Measurements from ENCODE around the gene CWC22. TPM values are rescaled to one million over a fixed set of nuclear protein-coding genes. Genes with fewer than 3 reads are reported as not detected.

Gene CWC22
- total RNA-seq, 1 experiment from 2014 or later: 14.2 TPM

DNA sequence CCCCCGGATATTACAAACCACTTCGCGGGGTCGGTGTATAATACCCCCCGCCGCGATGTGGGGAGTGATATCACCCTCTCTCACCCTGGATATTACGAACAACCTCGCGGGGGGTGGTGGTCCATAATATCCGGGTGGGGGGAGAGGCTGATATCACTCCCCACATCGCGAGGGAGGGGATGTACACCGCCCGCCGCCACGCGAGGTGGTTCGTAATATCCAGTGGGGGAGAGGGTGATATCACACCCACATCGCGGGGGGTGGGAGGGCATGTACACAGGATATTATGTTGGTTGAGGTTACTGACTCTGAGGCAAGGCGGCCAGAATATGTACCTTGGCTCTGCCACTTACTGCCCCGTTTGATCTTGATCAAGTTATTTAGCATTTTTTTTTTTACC lies 14.8 kb upstream of the CWC22 start:
- Histone ChIP-seq H4K20me1 (ENCODE audit: low read length) (no peaks in the 10 kb centered on the region), H3F3A (ENCODE audit: low read length, unreplicated experiment) (no peaks in the 10 kb centered on the region), H3K79me2 (ENCODE audit: low read length) (no peaks in the 10 kb centered on the region), H2AFZ (ENCODE audit: low read length) (no peak overlapping the region), H3K36me3 (ENCODE audit: low read depth, low read length) (no peaks in the 10 kb centered on the region), H3K27me3 (ENCODE audit: low read length) (no peaks in the 10 kb centered on the region), H3K27ac (ENCODE audit: low read length) (no peak overlapping the region), H3K4me3 (ENCODE audit: low read length) (no peak overlapping the region), H3K4me2 (ENCODE audit: low read length) (no peak overlapping the region), H3K4me1 (ENCODE audit: insufficient read depth, low read length) (peaks cover 3% of the 10 kb centered on the region), H3K9me3 (ENCODE audit: low read length) (no peaks in the 10 kb centered on the region), H3K9ac (ENCODE audit: low read length) (no peak overlapping the region), H3K9me2 (replicated peaks; ENCODE audit: low read length) (0 out of 2 replicates have a peak, but pooled peaks cover 4% of the 10 kb centered on the region)
- ChIA-PET CTCF (no interaction called here), POLR2A (ENCODE audit: unreplicated experiment) (no interaction called here)
- BruUV-seq (replicated peaks): no TSS peak
- intact Hi-C loops (cut with micrococcal nuclease): no loop called here
- no peak for ATAC-seq
- no peak for DNase-seq
- no peak for TF ChIP-seq EZH2 (IDR thresholded peaks at IDR 0.05; ENCODE audit: low read length, unreplicated experiment)
- no peak for TF ChIP-seq EZH2phosphoT487 (IDR thresholded peaks at IDR 0.05; ENCODE audit: borderline replicate concordance, low read length)
- TF ChIP-seq, protein P1, sequence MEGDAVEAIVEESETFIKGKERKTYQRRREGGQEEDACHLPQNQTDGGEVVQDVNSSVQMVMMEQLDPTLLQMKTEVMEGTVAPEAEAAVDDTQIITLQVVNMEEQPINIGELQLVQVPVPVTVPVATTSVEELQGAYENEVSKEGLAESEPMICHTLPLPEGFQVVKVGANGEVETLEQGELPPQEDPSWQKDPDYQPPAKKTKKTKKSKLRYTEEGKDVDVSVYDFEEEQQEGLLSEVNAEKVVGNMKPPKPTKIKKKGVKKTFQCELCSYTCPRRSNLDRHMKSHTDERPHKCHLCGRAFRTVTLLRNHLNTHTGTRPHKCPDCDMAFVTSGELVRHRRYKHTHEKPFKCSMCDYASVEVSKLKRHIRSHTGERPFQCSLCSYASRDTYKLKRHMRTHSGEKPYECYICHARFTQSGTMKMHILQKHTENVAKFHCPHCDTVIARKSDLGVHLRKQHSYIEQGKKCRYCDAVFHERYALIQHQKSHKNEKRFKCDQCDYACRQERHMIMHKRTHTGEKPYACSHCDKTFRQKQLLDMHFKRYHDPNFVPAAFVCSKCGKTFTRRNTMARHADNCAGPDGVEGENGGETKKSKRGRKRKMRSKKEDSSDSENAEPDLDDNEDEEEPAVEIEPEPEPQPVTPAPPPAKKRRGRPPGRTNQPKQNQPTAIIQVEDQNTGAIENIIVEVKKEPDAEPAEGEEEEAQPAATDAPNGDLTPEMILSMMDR (conservative IDR thresholded peaks at IDR 0.05; ENCODE audit: low read depth, low read length): no peak

DNA sequence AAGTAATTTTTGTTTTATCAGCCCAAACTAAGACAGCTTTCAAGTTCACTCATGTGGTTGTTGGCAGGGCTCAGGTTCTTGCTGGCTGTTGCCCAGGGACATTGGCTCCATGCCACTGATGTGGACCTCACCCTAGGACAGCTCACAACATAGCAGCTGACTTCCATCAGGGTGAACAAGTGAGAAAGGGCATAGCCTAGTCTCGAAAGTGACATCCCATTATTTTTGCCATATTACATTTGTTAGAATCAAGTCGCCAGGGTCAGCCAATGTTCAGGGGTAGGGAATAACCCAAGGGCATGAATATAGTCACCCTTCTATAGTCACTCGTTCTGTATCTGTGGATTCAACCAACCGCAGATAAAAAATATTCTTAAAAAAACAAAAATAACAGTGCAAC lies 10.7 kb upstream of the CWC22 start:
- ATAC-seq (peak; percentile 14; the same call in 1 of the 2 replicates), DNase-seq (peak; percentile 48)
- Histone ChIP-seq H3K79me2 (ENCODE audit: low read length) (no peaks in the 10 kb centered on the region), H3K36me3 (ENCODE audit: low read depth, low read length) (no peaks in the 10 kb centered on the region), H3K9ac (ENCODE audit: low read length) (no peak overlapping the region), H2AFZ (ENCODE audit: low read length) (no peak overlapping the region), H3K9me3 (ENCODE audit: low read length) (no peaks in the 10 kb centered on the region), H3K4me3 (ENCODE audit: low read length) (no peak overlapping the region), H3K9me2 (replicated peaks; ENCODE audit: low read length) (0 out of 2 replicates have a peak, but pooled peaks cover 4% of the 10 kb centered on the region), H3K27ac (ENCODE audit: low read length) (no peak overlapping the region), H3K4me1 (ENCODE audit: insufficient read depth, low read length) (peaks cover 16% of the 10 kb centered on the region), H4K20me1 (ENCODE audit: low read length) (no peaks in the 10 kb centered on the region), H3K4me2 (ENCODE audit: low read length) (no peak overlapping the region), H3K27me3 (ENCODE audit: low read length) (no peaks in the 10 kb centered on the region), H3F3A (ENCODE audit: low read length, unreplicated experiment) (no peaks in the 10 kb centered on the region)
- ChIA-PET POLR2A (ENCODE audit: unreplicated experiment) (no interaction called here), CTCF (no interaction called here)
- intact Hi-C loops (cut with micrococcal nuclease): loop anchor here (2.0 kb wide), 1 partner anchor 17 kb away; no protein-coding TSS in a partner anchor
- BruUV-seq (replicated peaks): no TSS peak
- TF ChIP-seq EZH2 (IDR thresholded peaks at IDR 0.05; ENCODE audit: low read length, unreplicated experiment) (no peak), EZH2phosphoT487 (IDR thresholded peaks at IDR 0.05; ENCODE audit: borderline replicate concordance, low read length) (no peak)
- TF ChIP-seq, protein P1 (conservative IDR thresholded peaks at IDR 0.05; ENCODE audit: low read depth, low read length): no peak

DNA sequence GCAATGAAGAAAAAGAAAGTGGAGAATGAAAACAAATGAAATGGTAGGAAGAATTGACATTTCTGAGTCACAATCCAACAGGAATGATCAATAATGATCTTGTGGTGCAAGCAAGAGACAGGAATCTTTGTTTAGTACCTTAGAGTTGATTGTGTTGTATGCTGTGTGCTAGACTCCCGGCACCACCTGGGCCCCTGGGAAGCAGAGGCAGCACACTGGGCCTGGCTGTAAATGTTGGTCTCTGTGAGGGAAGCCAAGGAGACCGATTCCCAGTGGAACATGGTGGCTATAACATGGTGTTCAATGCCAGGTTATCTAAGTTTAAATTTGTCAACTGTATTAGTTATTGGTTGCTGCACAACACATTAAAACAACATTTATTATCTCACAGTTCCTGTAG lies 9.8 kb upstream of the CWC22 start:
- intact Hi-C loops (cut with micrococcal nuclease): loop anchor here (2.0 kb wide), 1 partner anchor 18 kb away; no protein-coding TSS in a partner anchor
- ChIA-PET CTCF (no interaction called here), POLR2A (ENCODE audit: unreplicated experiment) (no interaction called here)
- H3K27me3 ChIP-seq (ENCODE audit: low read length): no peaks in the 10 kb centered on the region
- no peaks in the 10 kb centered on the region for H3K9me3 ChIP-seq (ENCODE audit: low read length)
- peak overlapping the region; percentile 78; the same call in 1 of the 2 replicates for H2AFZ ChIP-seq (ENCODE audit: low read length)
- H3K4me2 ChIP-seq (ENCODE audit: low read length): peak overlapping the region; percentile 75
- no peaks in the 10 kb centered on the region for H4K20me1 ChIP-seq (ENCODE audit: low read length)
- H3F3A ChIP-seq (ENCODE audit: low read length, unreplicated experiment): no peaks in the 10 kb centered on the region
- ATAC-seq (no peak), DNase-seq (no peak)
- TSS peak; percentile 96 for BruUV-seq (replicated peaks)
- TF ChIP-seq EZH2 (IDR thresholded peaks at IDR 0.05; ENCODE audit: low read length, unreplicated experiment) (no peak), EZH2phosphoT487 (IDR thresholded peaks at IDR 0.05; ENCODE audit: borderline replicate concordance, low read length) (no peak)
- TF ChIP-seq, protein P1 (conservative IDR thresholded peaks at IDR 0.05; ENCODE audit: low read depth, low read length): no peak
- no peaks in the 10 kb centered on the region for H3K36me3 ChIP-seq (ENCODE audit: low read depth, low read length)
- H3K27ac ChIP-seq (ENCODE audit: low read length): no peak overlapping the region
- H3K79me2 ChIP-seq (ENCODE audit: low read length): no peaks in the 10 kb centered on the region
- H3K4me1 ChIP-seq (ENCODE audit: insufficient read depth, low read length): peaks cover 16% of the 10 kb centered on the region
- no peak overlapping the region for H3K9ac ChIP-seq (ENCODE audit: low read length)
- 0 out of 2 replicates have a peak, but pooled peaks cover 4% of the 10 kb centered on the region for H3K9me2 ChIP-seq (replicated peaks; ENCODE audit: low read length)
- 0 out of 2 replicates have a peak overlapping the region, but pooled peaks have one; percentile 55 for H3K4me3 ChIP-seq (ENCODE audit: low read length)

Data from PC-3 (cell line).